ENCODE results near the gene STAB2.

DNA sequence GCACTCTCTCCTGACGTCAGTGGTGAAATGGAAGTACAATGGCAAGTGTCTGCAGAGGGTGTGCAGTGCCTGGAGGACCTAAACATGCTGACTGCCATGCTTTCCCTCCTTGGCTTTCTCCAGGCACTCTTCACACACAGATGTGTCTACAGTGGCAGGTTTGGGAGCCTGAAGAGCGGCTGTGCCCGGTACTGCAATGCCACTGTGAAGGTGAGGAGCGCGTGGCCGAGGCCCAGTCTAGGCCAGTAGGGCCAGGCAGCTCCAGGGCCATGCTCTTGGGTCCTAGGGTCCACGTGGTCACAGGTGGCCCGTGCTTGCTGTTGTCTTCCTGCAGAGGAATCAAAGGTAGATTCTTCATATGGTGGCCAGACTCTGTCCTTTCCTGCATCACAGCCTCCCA, 81.4 kb downstream of the STAB2 start:
- TF ChIP-seq POLR2AphosphoS5 (IDR thresholded peaks at IDR 0.05; ENCODE audit: borderline replicate concordance, low read depth, low read length) (no peak), EZH2 (IDR thresholded peaks at IDR 0.05) (no peak)
